ENCODE data around the gene TBCEL.
"Not testable (repeated sequence)": the region's sequence is repeated elsewhere in the genome, so short reads cannot be mapped to it uniquely, and the experiment has no call there.

The TBCEL gene

GRCh38 chr11:121029813-121030445 is 6.0 kb downstream of the TBCEL start:
- no peak for DNase-seq

GRCh38 chr11:121031167-121031566 is 7.3 kb downstream of the TBCEL start:
- no peak for DNase-seq

GRCh38 chr11:121031648-121032047 is 7.7 kb downstream of the TBCEL start:
- DNase-seq: not testable (repeated sequence)

GRCh38 chr11:121032546-121032945 is 8.6 kb downstream of the TBCEL start:
- no peak for DNase-seq

DNA sequence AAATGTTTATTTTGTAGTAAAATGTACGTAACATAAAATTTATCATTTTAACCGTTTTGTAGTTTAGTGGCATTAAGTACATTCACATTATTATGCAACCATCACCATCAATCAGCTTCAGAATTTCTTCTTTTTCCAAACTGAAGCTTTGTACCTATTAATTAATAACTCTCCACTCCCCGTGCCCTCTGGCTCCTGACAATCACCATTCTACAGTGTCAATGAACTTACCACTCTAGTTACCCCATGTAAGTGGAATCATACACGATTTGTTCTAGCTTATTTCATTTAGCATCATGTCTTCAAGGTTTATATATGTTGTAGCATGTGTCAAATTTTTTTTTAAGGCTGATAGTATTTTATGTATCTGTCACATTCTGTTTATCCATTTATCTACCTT is 9.7 kb downstream of the TBCEL start:
- DNase-seq: no peak

DNA sequence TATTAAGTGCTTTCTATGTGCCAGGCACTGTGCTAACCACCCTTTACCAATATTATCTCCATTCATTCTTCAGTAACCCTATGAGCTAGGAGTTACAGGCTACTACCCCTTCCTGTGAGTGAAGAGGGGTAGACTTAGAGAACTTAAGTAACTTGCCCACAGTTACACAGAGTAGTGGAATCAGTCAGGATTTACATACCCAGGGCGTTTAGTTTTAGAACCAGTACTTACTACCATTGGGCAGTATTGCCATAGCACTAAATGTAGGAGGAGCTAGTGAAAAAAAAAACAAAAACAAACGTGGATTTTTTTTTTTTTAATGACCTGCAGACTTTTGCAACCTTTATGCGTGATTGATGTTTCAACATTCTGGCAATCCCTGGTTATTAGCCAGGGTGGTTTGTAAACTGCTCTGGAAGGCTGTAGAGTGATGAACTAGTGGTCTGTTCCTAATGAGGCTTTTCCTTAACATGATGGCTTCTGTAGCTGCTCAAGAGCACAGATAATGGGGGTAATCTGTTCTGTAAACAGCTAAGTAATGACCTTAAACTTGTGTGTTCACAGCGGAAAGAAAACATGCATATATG is 11.4 kb downstream of the TBCEL start:
- DNase-seq: no peak

DNA sequence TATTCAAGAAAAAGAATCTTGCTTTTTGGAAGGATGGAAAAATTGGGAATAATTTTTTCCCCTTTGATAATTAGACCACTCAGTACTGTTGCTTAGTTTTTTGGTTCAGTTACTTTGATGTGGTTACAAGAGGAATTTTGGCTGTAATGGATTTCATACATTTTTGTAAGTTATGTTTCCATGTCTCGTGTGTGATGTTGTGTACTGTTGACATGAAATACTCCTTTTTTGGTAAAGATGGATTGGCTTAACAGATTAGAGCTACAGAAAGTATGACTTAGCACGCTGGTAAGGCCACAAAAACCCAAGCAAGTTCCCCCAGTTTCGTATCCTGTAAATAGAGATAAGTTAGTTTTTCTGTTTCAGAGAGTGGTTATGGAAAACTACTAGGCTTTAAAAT is 11.9 kb downstream of the TBCEL start:
- DNase-seq: no peak

DNA sequence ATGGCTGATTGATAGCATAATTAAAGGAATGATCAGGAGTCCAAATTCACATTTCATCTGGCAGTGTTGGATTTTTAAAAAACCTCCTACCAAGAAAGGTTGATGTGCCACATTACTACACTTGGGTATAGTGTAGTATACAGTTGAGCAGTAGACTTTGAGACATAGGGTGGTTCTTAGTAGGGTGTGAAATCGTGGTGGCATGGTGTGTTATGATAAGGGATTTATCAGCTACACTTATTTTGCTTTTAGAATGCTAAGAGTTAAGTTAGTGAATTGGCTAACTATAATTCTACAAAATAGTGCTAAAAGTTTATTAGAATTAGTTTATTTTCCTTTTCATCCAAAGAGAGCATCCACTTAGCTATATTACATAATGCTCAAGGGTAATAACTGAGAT is 13.1 kb downstream of the TBCEL start:
- DNase-seq: no peak

DNA sequence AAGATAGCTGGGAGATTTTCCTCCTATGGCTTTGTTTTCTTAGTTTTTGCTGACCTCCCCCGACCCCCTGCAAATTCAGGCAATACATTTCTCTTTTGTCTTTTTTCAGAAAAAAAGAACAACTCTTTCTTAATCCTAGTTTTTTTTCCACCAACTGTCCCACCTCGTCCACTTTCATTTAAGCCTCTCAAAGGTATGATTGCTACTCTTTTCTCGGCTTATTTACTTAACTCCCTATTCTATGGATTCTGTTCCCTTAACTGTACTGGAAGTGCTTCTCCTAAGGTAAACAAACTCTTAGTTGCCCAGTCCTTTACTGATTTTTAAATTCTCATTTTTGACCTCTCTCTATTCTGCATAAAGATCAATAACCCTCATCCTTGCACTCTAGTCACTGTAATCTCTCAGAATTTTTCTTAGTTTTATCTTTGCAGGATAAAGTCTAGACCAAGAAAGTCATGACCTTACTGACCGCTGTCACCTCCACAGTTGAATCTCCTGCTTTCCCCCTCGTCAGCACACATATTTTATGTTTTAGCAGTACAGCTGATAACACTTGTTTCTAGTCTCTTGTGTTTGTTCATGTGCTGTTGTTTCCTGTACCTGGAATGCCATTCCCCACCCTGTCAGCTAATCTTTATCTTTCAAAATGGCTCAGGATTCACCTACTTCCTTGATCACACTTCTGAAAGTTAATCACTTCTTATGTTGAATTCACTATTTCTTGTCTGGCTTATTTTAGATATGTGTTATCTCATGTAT is 14.9 kb downstream of the TBCEL start:
- DNase-seq: no peak

- DNase-seq: no peak
These were observed 16.2 kb downstream of the TBCEL start for GRCh38 chr11:121039971-121040613.

- DNase-seq: no peak
These were observed 16.7 kb downstream of the TBCEL start for GRCh38 chr11:121040614-121041002.

DNA sequence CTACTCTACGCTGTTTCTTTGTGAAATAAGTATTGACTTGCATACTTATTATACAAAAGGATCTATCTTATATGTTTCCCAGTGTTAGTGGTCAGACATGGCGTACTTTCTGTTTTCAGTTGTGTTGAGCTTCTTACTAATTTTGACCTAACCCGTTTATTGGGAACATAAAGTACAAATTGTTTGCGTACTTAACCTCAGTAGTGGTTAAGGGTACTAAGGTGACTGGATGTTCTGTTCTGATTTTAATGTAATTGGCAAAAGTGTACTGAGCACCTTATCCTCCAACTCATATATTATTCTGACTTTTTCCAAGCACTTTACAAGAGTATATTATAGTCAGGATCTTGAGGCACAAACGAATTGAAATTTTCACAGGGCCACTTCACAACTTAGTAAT is 17.2 kb downstream of the TBCEL start:
- DNase-seq: no peak

DNA sequence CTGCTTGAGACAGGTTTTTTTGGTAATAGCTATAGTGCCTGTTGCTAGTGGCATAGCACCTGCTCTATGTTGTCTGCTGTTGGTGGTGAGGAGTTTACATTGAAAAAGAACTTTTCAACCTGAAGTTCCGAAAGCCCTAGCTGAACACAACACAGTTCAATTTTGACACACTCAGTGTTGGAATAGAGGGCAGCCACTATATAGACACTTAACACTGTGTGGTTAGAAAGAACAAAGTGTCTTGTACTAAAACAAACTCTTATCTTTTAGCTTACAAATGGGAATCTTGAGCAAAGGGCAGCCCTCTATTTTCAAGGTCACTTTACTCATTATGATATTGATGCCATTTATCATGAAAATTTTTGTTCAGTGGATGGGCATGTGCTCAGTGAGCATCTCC is 18.4 kb downstream of the TBCEL start:
- no peak for DNase-seq

GRCh38 chr11:121047926-121048325 is 24.0 kb downstream of the TBCEL start:
- no peak for DNase-seq

- DNase-seq: no peak
These were observed 24.7 kb downstream of the TBCEL start for GRCh38 chr11:121048464-121049233.

GRCh38 chr11:121053244-121053643 is 29.3 kb downstream of the TBCEL start:
- DNase-seq: no peak

DNA sequence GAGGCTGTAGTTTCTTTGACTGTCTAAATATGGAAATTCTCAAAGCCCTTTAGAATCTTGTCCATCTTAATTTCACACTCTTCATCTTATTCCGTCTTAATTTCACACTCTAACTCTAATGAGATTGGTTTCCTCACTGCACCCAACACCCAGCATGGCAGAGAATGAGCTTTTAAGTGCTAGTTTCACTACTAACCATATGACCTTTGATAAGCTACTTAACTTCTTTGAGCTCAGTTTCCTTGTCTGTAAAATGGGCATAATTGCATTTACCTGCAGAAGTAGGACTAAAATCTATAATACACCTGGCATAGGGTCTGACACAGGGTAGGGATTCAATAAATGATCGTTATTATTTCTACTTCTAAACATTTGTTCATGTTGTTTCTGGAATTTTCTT is 30.4 kb downstream of the TBCEL start:
- DNase-seq: no peak

DNA sequence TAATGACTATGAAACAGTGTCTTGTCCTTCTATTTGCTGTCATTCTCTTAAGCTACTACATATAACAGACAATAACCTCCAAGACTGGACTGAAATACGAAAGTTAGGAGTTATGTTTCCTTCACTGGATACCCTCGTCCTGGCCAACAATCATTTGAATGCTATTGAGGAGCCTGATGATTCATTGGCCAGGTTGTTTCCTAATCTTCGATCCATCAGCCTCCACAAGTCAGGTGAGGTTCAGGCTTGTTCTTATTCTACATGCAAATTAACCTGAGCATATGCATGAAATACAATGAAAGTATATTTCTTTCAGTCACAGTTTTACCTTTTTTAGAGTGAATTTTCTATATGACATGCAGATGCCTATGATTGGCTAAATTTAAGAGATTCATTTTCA is 31.2 kb downstream of the TBCEL start:
- DNase-seq: no peak

DNA sequence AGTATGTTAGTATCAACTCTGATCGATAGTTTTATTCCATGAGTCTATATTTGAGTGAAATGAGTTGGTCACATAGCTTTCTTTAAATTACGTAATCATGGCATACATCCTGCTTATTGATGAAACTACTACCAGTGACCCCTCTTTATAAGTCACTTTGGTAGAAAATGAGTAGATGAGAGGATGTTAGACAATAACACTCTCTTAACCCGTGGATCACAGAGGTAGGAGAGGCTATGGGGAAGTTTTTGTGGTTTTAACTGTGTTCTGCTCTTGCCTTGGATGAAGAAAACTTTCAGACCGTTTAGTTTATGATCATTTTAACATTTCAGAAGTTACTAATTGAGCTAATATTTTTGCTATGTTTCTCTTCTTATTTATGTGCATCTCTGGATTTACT is 34.0 kb downstream of the TBCEL start:
- DNase-seq: no peak

GRCh38 chr11:121058941-121059340 is 35.0 kb downstream of the TBCEL start:
- no peak for DNase-seq

GRCh38 chr11:121059605-121060004 is 35.7 kb downstream of the TBCEL start:
- no peak for DNase-seq

DNA sequence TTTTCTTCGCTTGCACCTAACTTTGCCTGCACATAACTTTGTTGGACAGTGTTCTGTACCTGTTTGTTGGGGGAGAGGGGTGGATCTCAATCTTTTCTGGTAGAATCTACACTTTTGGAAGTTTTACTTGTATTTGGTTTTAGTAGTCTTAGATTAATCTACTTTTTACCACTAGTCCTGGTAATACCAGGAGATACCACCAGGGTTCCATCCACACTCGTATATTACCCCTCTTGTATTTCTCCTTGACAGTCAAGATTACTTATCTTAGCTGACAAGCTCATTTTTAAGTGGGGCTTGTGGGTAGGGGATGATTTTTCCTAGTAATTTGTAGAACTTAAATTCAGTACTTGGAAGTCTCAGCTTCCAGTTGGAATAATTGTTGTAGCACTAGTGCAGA is 39.8 kb downstream of the TBCEL start:
- no peak for DNase-seq

GRCh38 chr11:121066623-121067022 is 42.7 kb downstream of the TBCEL start:
- DNase-seq: no peak
